Psoas muscle (tissue), 8 donors: ENCODE measurements around the gene ABHD17A. TPM values are rescaled to one million over a fixed set of nuclear protein-coding genes. Genes with fewer than 3 reads are reported as not detected.

Experiments
- ATAC-seq, 4 donors: fragments of 200-7000 bp; cut with Tn5 transposase; one replicate each; pipeline ENCODE4 v1.9.1; 2020; ENCODE audit warnings: moderate library complexity in 3 of 4, mild to moderate bottlenecking in 2 of 4
- DNase-seq, 2 donors: peaks; one replicate each; pipeline ENCODE4 v3.0.0-alpha.2; 2020
- H3K27ac ChIP-seq: fragments of 200-600 bp; one replicate; pipeline ENCODE4 v1.8.0; 2022
- H3K27me3 ChIP-seq, 3 donors: fragments of 200-600 bp in 1 of 3; one replicate each; pipeline versions ENCODE4 v1.6.1 to v1.8.0; 2013 to 2022; ENCODE audit warnings: low read length in 2 of 3, mild to moderate bottlenecking in 2 of 3, moderate library complexity in 1 of 3; ENCODE audit not compliant: insufficient read depth in 3 of 3
- H3K36me3 ChIP-seq, 2 donors: fragments of 200-600 bp in 1 of 2; one replicate each; pipeline versions ENCODE4 v1.6.1 to v1.8.0; 2013 to 2022; ENCODE audit warnings: low read depth in 1 of 2, mild to moderate bottlenecking in 1 of 2, moderate library complexity in 1 of 2; ENCODE audit not compliant: insufficient read depth in 1 of 2
- H3K4me1 ChIP-seq: fragments of 200-600 bp; one replicate; pipeline ENCODE4 v1.8.0; 2022
- H3K4me3 ChIP-seq: fragments of 200-600 bp; one replicate; pipeline ENCODE4 v1.8.0; 2022; ENCODE audit warnings: mild to moderate bottlenecking
- H3K9me3 ChIP-seq: fragments of 200-600 bp; one replicate; pipeline ENCODE4 v1.8.0; 2022
- WGBS, 3 donors: extraction: QIAGEN DNeasy Blood & Tissue Kit; methylation state at CpG; one replicate each; pipeline versions ENCODE4 v1.1.6 to v1.1.7; 2013; 5-methylcytosine and 5-hydroxymethylcytosine counted together
- intact Hi-C, 2 donors: fragments of 100-400 bp; cut with DNase I; formaldehyde crosslinking; loops; one replicate each; pipeline versions ENCODE4 v1.11.0 to v1.14.2; 2022
- polyA plus RNA-seq, 3 donors: library from polyadenylated mRNA; stranded (reverse); fragments of 200-250 nt; gene quantifications; one replicate each; pipeline ENCODE4 v1.2.3, GENCODE V29; 2013
- total RNA-seq, 4 donors: library from RNA; stranded (reverse); fragmentation: NEBNext Ultra II Directional in 2 of 4; extraction: Animal tissue kit (Norgen Biotek cat#: 25700) in 2 of 4; gene quantifications; one replicate each; pipeline versions ENCODE4 v1.2.1 to v1.2.4, GENCODE V29; 2021 to 2023
- TF ChIP-seq, protein P1 (sequence below): fragments of 200-600 bp; IDR thresholded peaks from one replicate; pipeline ENCODE4 v1.8.0; 2022; ENCODE audit warnings: antibody characterized with exemption
- donor health status: healthy with polysubstance abuse.
- donor health status: DM: no; HTN: no; CAD: no; lungs with moderate emphysema.
- donor health status: Bipolar disorder and iron deficiency.
- donor health status: healthy.
- donor health status: DM: yes; HTN: yes; CAD: no.
- donor health status: DM: no; HTN: no; CAD: no.
- donor health status: DM: no; HTN: no; CAD: no.
- donor health status: DM: yes; HTN: yes; CAD: no.

ABHD17A gene
- total and polyA plus RNA-seq, 7 donors: 35.5 to 58.9 (median 44.8) TPM

DNA sequence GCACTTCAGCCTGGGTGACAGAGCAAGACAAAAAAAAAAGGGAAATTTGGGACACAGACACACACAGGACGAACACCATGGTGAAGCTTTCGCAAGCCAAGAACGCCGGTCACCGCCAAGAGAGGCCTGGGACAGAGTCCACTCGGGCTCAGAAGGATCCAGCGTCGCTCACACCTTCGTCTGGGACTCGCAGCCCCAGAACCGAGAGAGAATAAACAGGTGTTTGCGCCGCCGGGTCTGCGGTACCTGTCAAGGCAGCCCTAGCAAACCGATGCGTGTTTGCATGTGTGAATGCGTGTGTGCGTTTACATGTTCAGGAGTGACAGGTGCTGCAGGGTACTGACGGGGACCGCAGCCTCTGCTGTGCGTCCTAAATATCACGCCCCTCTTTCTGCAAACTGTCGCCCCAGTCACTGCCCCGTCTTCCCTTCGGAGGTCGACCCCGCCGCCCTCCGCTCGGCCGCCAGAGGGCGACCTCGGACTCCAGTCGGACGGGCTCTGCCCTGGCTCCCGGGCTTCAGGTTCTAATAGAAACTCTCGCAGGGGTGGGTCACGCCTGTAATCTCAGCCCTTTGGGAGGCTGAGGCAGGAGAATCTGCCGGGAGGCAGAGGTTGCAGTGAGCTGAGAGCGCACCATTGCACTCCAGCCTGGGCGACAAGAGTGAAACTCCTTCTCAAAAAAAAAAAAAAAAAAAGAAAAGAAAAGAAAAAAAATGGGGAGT lies 43.9 kb upstream of the ABHD17A start:
- Histone ChIP-seq H3K4me1 (peaks cover 5% of the 10 kb centered on the region), H3K27ac (no peak overlapping the region), H3K36me3 (peaks cover 0 to 8% of the 10 kb centered on the region in 2 donors), H3K27me3 (no peaks in the 10 kb centered on the region), H3K4me3 (peak overlapping the region; percentile 56), H3K9me3 (no peaks in the 10 kb centered on the region)
- 6 to 13% (median 7%) methylated on average over 41 to 42 of the region's 42 CpGs for WGBS, 3 donors
- TF ChIP-seq, protein P1, sequence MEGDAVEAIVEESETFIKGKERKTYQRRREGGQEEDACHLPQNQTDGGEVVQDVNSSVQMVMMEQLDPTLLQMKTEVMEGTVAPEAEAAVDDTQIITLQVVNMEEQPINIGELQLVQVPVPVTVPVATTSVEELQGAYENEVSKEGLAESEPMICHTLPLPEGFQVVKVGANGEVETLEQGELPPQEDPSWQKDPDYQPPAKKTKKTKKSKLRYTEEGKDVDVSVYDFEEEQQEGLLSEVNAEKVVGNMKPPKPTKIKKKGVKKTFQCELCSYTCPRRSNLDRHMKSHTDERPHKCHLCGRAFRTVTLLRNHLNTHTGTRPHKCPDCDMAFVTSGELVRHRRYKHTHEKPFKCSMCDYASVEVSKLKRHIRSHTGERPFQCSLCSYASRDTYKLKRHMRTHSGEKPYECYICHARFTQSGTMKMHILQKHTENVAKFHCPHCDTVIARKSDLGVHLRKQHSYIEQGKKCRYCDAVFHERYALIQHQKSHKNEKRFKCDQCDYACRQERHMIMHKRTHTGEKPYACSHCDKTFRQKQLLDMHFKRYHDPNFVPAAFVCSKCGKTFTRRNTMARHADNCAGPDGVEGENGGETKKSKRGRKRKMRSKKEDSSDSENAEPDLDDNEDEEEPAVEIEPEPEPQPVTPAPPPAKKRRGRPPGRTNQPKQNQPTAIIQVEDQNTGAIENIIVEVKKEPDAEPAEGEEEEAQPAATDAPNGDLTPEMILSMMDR: peak; percentile 93
- intact Hi-C loops: loop anchor here (2.0 to 5.0 kb wide), 2 partner anchors 142 to 148 kb away; no protein-coding TSS in a partner anchor
- ATAC-seq (peak; percentile 88 to 97 (median 90)), DNase-seq (peak; percentile 83 to 88)

DNA sequence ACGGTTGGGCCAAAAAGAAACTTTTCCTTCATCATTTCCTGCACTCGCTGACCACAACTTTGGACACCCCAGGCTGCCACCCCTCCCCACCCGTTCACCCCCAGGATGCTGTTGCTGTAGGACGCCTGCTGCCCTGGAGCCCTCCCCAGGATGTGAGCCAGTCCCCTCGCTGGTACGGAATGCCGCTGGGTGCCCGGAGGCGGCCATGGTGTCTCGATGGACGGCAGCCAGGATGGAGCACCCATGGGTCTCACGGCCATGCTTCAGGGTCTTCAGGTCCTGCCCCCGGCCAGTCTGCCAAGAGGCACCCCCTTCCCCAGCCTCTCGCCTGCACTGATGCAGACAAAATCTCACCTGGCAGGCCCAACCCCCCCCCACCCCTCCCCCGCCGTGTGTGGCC lies 40.2 kb upstream of the ABHD17A start:
- H3K27me3 ChIP-seq: no peaks in the 10 kb centered on the region
- H3K27ac ChIP-seq: no peak overlapping the region
- peaks cover 0 to 36% of the 10 kb centered on the region in 2 donors for H3K36me3 ChIP-seq
- ATAC-seq: no peak
- 88 to 89% (median 89%) methylated on average over 16 of the region's 16 CpGs for WGBS, 3 donors
- no peak for DNase-seq
- intact Hi-C loops: loop anchor here in 1 of 2 donors (5.0 kb wide), 1 partner anchor 152 kb away; no protein-coding TSS in a partner anchor
- no peak overlapping the region for H3K4me3 ChIP-seq
- TF ChIP-seq, protein P1: no peak
- no peaks in the 10 kb centered on the region for H3K9me3 ChIP-seq
- H3K4me1 ChIP-seq: peaks cover 5% of the 10 kb centered on the region

DNA sequence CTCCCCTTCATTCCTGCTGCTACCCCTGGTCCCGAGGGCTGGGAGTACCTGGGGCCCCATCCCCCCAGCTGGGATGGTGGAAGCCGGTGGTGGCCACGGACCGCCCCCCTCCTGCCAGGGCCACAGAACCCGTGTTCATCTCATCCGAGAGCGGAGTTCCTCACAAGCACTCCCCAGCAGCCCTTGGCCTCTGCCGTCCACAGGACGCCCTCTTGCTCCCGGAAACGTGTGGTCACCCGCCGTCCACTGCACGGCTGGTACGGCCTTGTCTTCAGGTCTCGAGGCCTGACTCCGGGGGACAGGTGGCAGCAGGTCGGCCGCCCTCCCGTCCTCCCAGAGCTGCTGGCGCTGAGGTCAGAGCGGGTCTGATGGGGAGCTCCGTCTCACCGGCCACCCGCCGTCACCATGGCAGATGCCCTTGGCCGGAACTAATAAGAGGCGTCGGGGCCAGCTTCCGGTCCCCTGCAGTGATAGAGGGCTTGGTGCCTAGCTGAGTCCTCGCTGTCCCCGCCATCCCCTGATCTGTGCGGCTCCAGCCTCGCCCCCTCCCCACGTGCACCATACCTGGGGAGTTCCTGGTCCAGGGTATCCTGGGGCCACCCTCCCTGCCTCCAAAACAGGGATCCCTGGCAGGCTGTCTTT lies 39.1 kb upstream of the ABHD17A start:
- Histone ChIP-seq H3K4me3 (no peak overlapping the region), H3K27ac (no peak overlapping the region), H3K9me3 (no peaks in the 10 kb centered on the region), H3K27me3 (no peaks in the 10 kb centered on the region), H3K4me1 (peaks cover under 1% of the 10 kb centered on the region), H3K36me3 (peaks cover 0 to 47% of the 10 kb centered on the region in 2 donors)
- 86 to 88% (median 87%) methylated on average over 33 to 35 of the region's 35 CpGs for WGBS, 3 donors
- DNase-seq: no peak
- intact Hi-C loops: no loop called here
- no peak for ATAC-seq
- TF ChIP-seq, protein P1: no peak

DNA sequence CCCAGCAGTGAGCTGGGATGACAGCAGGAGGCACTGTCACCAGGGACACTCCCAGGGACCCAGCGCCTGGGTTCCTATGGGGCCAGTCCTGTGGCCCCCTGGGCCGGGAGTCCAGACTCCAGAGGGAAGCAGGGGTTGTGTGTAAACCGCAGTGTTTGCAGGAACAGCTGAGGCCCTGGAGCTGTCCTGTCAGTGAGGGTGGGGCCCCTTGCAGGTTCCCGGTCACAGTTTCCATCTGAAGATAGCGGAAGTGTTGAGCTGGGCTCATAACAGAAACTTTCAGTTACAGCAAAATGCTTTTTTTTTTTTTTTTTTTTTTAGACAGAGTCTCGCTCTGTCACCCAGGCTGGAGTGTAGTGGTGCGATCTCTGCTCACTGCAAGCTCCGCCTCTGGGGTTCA lies 38.0 kb upstream of the ABHD17A start:
- H3K36me3 ChIP-seq: peaks cover 0 to 58% of the 10 kb centered on the region in 2 donors

More for the DNA sequence above, 38.0 kb upstream of the ABHD17A start:
- ATAC-seq: no peak
- Histone ChIP-seq H3K4me1 (no peaks in the 10 kb centered on the region), H3K27ac (no peak overlapping the region), H3K9me3 (no peaks in the 10 kb centered on the region), H3K27me3 (no peaks in the 10 kb centered on the region), H3K4me3 (no peak overlapping the region)
- DNase-seq: no peak
- WGBS, 3 donors: 84 to 92% (median 89%) methylated on average over 7 to 8 of the region's 8 CpGs
- TF ChIP-seq, protein P1: no peak
- intact Hi-C loops: no loop called here
